CD4-positive, CD25-positive, alpha-beta regulatory T cell (primary cell): ENCODE measurements around the gene FAM210A. TPM values are rescaled to one million over a fixed set of nuclear protein-coding genes. Genes with fewer than 3 reads are reported as not detected.

Experiments
- ATAC-seq, 2 donors: fragments of 150-1000 bp; cut with Tn5 transposase; one replicate each; pipeline ENCODE4 v1.10.0; 2021; ENCODE audit warnings: low read depth in 2 of 2, moderate number of reproducible peaks in 2 of 2, moderate library complexity in 1 of 2
- DNase-seq, 3 donors: peaks; one replicate each; pipeline versions ENCODE4 v3.0.0 to v3.0.0-alpha.2; 2012 to 2022; ENCODE audit warnings: mixed read lengths in 1 of 3
- H3K27ac ChIP-seq: one replicate; pipeline ENCODE4 v1.7.0; 2013; ENCODE audit warnings: mild to moderate bottlenecking, low read length; ENCODE audit not compliant: insufficient read depth, poor library complexity, severe bottlenecking
- H3K27me3 ChIP-seq: one replicate; pipeline ENCODE4 v1.7.0; 2013; ENCODE audit warnings: low read length; ENCODE audit not compliant: control insufficient read depth, insufficient read depth
- H3K36me3 ChIP-seq: one replicate; pipeline ENCODE4 v1.7.0; 2013; ENCODE audit warnings: mild to moderate bottlenecking, low read length, moderate library complexity; ENCODE audit not compliant: control insufficient read depth, insufficient read depth
- H3K4me1 ChIP-seq: 2 replicates; pipeline ENCODE4 v1.7.0; 2013; ENCODE audit warnings: mild to moderate bottlenecking, low read length; ENCODE audit not compliant: insufficient read depth, control insufficient read depth, poor library complexity, severe bottlenecking
- H3K4me3 ChIP-seq: one replicate; pipeline ENCODE4 v1.7.0; 2013; ENCODE audit warnings: low read depth, mild to moderate bottlenecking, low read length, moderate library complexity
- H3K9me3 ChIP-seq, 2 experiments: 1 replicate in 1 of 2; 2 replicates in 1 of 2; pipeline ENCODE4 v1.7.0; 2013; ENCODE audit warnings: low read length in 2 of 2, mild to moderate bottlenecking in 1 of 2, moderate library complexity in 1 of 2; ENCODE audit not compliant: control insufficient read depth in 2 of 2
- H3K27ac Mint-ChIP-seq, 3 donors: one replicate each; pipeline ENCODE4 v1.8.0; 2020 to 2022; ENCODE audit warnings: mild to moderate bottlenecking in 3 of 3, mixed read lengths in 3 of 3, moderate library complexity in 2 of 3
- H3K27me3 Mint-ChIP-seq: one replicate; pipeline ENCODE4 v1.8.0; 2022; ENCODE audit warnings: mild to moderate bottlenecking, mixed read lengths
- H3K36me3 Mint-ChIP-seq: one replicate; pipeline ENCODE4 v1.8.0; 2020; ENCODE audit warnings: mixed read lengths
- H3K4me1 Mint-ChIP-seq, 4 donors: one replicate each; pipeline ENCODE4 v1.8.0; 2020 to 2022; ENCODE audit warnings: mixed read lengths in 4 of 4, mild to moderate bottlenecking in 1 of 4
- H3K4me3 Mint-ChIP-seq, 4 donors: one replicate each; pipeline ENCODE4 v1.8.0; 2020 to 2022; ENCODE audit warnings: mild to moderate bottlenecking in 4 of 4, mixed read lengths in 4 of 4, moderate library complexity in 3 of 4
- H3K9me3 Mint-ChIP-seq, 7 donors: one replicate each; pipeline ENCODE4 v1.8.0; 2020 to 2022; ENCODE audit warnings: mixed read lengths in 7 of 7, mild to moderate bottlenecking in 3 of 7, moderate library complexity in 2 of 7
- polyA plus RNA-seq, 4 donors: library from polyadenylated mRNA; unstranded; fragments of 300-500 nt; fragmentation: Illumina TruSeq; gene quantifications; one replicate each; pipeline ENCODE4 v1.2.3, GENCODE V29; 2021
- total RNA-seq: library from RNA; stranded (reverse); gene quantifications from one replicate; pipeline ENCODE4 v1.2.3, GENCODE V29; 2022

FAM210A gene
- total and polyA plus RNA-seq, 5 donors from 2014 or later: 6.5 to 19.5 (median 9.4) TPM

- Mint-ChIP-seq H3K36me3 (no peaks in the 10 kb centered on the region), H3K9me3 (no peaks in the 10 kb centered on the region), H3K27ac (peak overlapping the region; percentile 87 to 93 (median 93)), H3K27me3 (no peaks in the 10 kb centered on the region), H3K4me3 (peak overlapping the region; percentile 70 to 82 (median 79)), H3K4me1 (peaks cover 50 to 87% (median 62%) of the 10 kb centered on the region in 4 donors)
- H3K4me3 ChIP-seq: peak overlapping the region; percentile 56
- peak; percentile 20 to 34 for ATAC-seq
- peaks cover 71% of the 10 kb centered on the region for H3K4me1 ChIP-seq
- peak in 1 of 3 donors; percentile 83 for DNase-seq
- H3K27ac ChIP-seq: peak overlapping the region; percentile 45
- H3K27me3 ChIP-seq: no peaks in the 10 kb centered on the region
- no peaks in the 10 kb centered on the region for H3K9me3 ChIP-seq
- no peaks in the 10 kb centered on the region for H3K36me3 ChIP-seq
These were observed 111.6 kb downstream of the FAM210A start for GRCh38 chr18:13614641-13615288.

- H3K9me3 ChIP-seq: no peaks in the 10 kb centered on the region
- Mint-ChIP-seq H3K36me3 (no peaks in the 10 kb centered on the region), H3K4me1 (peaks cover 55 to 94% (median 70%) of the 10 kb centered on the region in 4 donors), H3K27ac (peak overlapping the region; percentile 87 to 93 (median 93)), H3K27me3 (no peaks in the 10 kb centered on the region), H3K9me3 (no peaks in the 10 kb centered on the region), H3K4me3 (peak overlapping the region; percentile 74 to 84 (median 80))
- DNase-seq: peak in 1 of 3 donors; percentile 65
- ATAC-seq: no peak
- H3K27ac ChIP-seq: peak overlapping the region; percentile 45
- H3K4me3 ChIP-seq: peak overlapping the region; percentile 70
- no peaks in the 10 kb centered on the region for H3K36me3 ChIP-seq
- H3K27me3 ChIP-seq: no peaks in the 10 kb centered on the region
- peaks cover 80% of the 10 kb centered on the region for H3K4me1 ChIP-seq
These were observed 112.5 kb downstream of the FAM210A start for GRCh38 chr18:13613591-13614501.

Other genes starting within 250 kb of the FAM210A start
- gene RNMT, start 115 bp upstream of the FAM210A start, total RNA-seq: 122 TPM
- gene RNMT, start 115 bp upstream of the FAM210A start, polyA plus RNA-seq: 10 to 100 TPM; 52.8 to 88.3 (median 70.0) TPM
- gene MC5R, start 97.6 kb upstream of the FAM210A start, total RNA-seq: not detected
- gene MC5R, start 97.6 kb upstream of the FAM210A start, polyA plus RNA-seq: not detected
- gene MC2R, start 189.0 kb upstream of the FAM210A start, total RNA-seq: not detected
- not detected for gene MC2R, start 189.0 kb upstream of the FAM210A start, polyA plus RNA-seq